Gastrocnemius medialis (tissue), 4 donors: ENCODE data around the gene SLC29A3. TPM values are rescaled to one million over a fixed set of nuclear protein-coding genes. Genes with fewer than 3 reads are reported as not detected.
"Not testable (repeated sequence)": the region's sequence is repeated elsewhere in the genome, so short reads cannot be mapped to it uniquely, and the experiment has no call there.

ENCODE experiments used
- ATAC-seq, 2 donors: fragments of 150-250 bp; one replicate each; pipeline ENCODE4 v1.9.1; 2016
- DNase-seq, 2 donors: peaks; one replicate each; pipeline ENCODE4 v3.0.0-alpha.2; 2019
- H3K27ac ChIP-seq, 4 donors: fragments of 200-600 bp; sonication (generic); 1 replicate in 1 of 4; 2 replicates in 3 of 4; pipeline ENCODE4 v1.5.1; 2016 to 2018; ENCODE audit warnings: mild to moderate bottlenecking in 2 of 4, moderate library complexity in 1 of 4
- H3K27me3 ChIP-seq, 3 donors: fragments of 200-600 bp; sonication (generic) in 2 of 3; 1 replicate in 1 of 3; 2 replicates in 2 of 3; pipeline versions ENCODE4 v1.5.1 to v1.6.0; 2016 to 2019; ENCODE audit warnings: mild to moderate bottlenecking in 1 of 3, moderate library complexity in 1 of 3
- H3K36me3 ChIP-seq, 2 donors: fragments of 200-600 bp; sonication (generic) in 1 of 2; one replicate each; pipeline ENCODE4 v1.5.1; 2017 to 2018
- H3K4me1 ChIP-seq, 2 donors: fragments of 200-600 bp; sonication (generic) in 1 of 2; one replicate each; pipeline ENCODE4 v1.5.1; 2016 to 2017; ENCODE audit warnings: mild to moderate bottlenecking in 2 of 2
- H3K4me3 ChIP-seq, 4 donors: fragments of 200-600 bp; sonication (generic) in 3 of 4; 1 replicate in 1 of 4; 2 replicates in 3 of 4; pipeline ENCODE4 v1.5.1; 2016 to 2019; ENCODE audit warnings: mild to moderate bottlenecking in 2 of 4
- H3K9me3 ChIP-seq, 3 donors: fragments of 200-600 bp; sonication (generic) in 2 of 3; 1 replicate in 1 of 3; 2 replicates in 2 of 3; pipeline ENCODE4 v1.5.1; 2016 to 2019
- POLR2A ChIP-seq, 2 donors: fragments of 450-650 bp; IDR thresholded peaks; one replicate each; pipeline ENCODE4 v1.6.1; 2017; ENCODE audit warnings: antibody characterized with exemption in 2 of 2, mild to moderate bottlenecking in 2 of 2, moderate library complexity in 2 of 2
- in situ Hi-C, 4 donors: fragments of 200-750 bp; cut with MboI; loops; one replicate each; pipeline versions ENCODE4 v1.15.0 to v1.8.0; 2017; ENCODE audit warnings: low sequenced_read_pairs in 4 of 4
- intact Hi-C: fragments of 100-400 bp; cut with DNase I; formaldehyde crosslinking; loops from one replicate; pipeline ENCODE4 v1.15.1; 2023; ENCODE audit warnings: low total_unique reads
- total RNA-seq, 4 donors: library from RNA; depleted of rRNA; stranded (reverse); fragments of >200 nt; gene quantifications; one replicate each; pipeline versions ENCODE4 v1.1.0 to v1.2.3, GENCODE V29; 2016
- TF ChIP-seq, protein P1 (sequence below), 5 experiments: fragments of 450-650 bp in 3 of 5; fragments of 200-600 bp in 2 of 5; sonication (generic) in 2 of 5; IDR thresholded peaks in 4 of 5; conservative IDR thresholded peaks in 1 of 5; 1 replicate in 4 of 5; 2 replicates in 1 of 5; pipeline ENCODE4 v1.5.1; 2016 to 2019; ENCODE audit warnings: antibody characterized with exemption in 5 of 5, mild to moderate bottlenecking in 3 of 5, moderate library complexity in 3 of 5

SLC29A3 gene
- total RNA-seq, 4 donors from 2014 or later, result 0.36 to 2.8 (median 2.0) TPM

DNA sequence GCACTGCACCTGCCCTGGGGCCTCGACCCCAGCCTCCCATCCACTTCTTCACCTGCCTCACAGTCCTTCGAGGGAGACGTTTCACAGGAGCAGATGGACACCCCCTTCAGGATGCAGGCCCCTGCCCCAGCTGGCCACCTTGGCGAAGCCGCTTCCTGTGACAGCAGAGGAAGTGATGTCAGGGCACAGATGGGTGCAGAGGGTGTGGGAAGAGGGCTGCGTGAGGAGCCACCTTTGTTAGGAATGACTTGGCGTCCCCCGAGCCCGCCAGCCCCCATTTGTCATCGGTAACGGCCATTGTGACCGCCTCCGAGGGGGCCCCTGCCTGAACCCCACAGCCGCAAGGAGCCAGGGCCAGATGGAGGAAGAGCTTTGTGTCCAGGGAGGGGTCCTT lies 47.4 kb upstream of the SLC29A3 start:
- H3K4me3 ChIP-seq, result no peak overlapping the region
- no peak overlapping the region for H3K27ac ChIP-seq
- peaks cover 15 to 33% of the 10 kb centered on the region in 2 donors for H3K4me1 ChIP-seq
- intact Hi-C loops, result no loop called here
- DNase-seq (no peak), ATAC-seq (no peak)
- no peaks in the 10 kb centered on the region for H3K27me3 ChIP-seq
- no peaks in the 10 kb centered on the region for H3K36me3 ChIP-seq
- H3K9me3 ChIP-seq, result no peaks in the 10 kb centered on the region
- TF ChIP-seq, protein P1, sequence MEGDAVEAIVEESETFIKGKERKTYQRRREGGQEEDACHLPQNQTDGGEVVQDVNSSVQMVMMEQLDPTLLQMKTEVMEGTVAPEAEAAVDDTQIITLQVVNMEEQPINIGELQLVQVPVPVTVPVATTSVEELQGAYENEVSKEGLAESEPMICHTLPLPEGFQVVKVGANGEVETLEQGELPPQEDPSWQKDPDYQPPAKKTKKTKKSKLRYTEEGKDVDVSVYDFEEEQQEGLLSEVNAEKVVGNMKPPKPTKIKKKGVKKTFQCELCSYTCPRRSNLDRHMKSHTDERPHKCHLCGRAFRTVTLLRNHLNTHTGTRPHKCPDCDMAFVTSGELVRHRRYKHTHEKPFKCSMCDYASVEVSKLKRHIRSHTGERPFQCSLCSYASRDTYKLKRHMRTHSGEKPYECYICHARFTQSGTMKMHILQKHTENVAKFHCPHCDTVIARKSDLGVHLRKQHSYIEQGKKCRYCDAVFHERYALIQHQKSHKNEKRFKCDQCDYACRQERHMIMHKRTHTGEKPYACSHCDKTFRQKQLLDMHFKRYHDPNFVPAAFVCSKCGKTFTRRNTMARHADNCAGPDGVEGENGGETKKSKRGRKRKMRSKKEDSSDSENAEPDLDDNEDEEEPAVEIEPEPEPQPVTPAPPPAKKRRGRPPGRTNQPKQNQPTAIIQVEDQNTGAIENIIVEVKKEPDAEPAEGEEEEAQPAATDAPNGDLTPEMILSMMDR (IDR thresholded peaks at IDR 0.05 in 4 of 5, conservative IDR thresholded peaks at IDR 0.05 in 1 of 5), result no peak
- TF ChIP-seq POLR2A (IDR thresholded peaks at IDR 0.05), result no peak
- in situ Hi-C loops, result loop anchor here in 1 of 4 donors (5.0 kb wide), 1 partner anchor 54 kb away; no protein-coding TSS in a partner anchor

DNA sequence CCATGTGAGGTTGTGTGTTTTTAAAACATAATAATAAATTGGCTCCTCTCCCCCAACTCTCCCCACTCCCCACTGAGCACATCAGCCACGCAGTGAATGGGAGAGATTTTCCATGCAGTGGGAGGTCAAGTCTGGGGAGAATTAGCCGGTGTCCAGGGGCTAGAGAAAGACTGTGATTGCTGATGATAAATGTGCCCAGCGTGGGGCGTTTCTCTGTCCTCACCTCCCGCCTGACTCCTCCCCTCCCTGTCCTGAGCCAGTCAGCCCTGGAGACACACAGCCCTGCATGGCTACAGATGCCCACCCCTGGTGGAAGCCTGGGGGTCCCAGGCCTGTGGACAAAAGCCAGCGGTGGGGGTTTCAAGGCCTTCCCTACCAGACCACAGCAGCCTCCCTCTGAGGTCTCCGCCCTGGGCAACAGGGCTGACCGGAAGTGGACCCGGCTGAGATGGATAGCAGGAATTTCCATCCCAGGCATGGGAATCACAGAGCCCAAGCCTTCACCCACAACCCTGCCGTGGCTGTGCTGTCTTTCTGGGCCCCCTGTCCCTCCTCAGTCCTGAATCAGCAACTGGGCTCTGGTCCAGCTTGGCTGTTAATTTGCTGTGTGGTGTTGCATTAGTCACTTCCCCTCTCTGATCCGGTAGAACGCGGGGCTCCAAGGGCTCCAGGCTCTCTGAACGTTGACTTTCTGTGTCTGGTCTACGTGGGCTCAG lies 46.8 kb upstream of the SLC29A3 start:
- in situ Hi-C loops (loop anchor here in 1 of 4 donors (5.0 kb wide), 1 partner anchor 55 kb away; no protein-coding TSS in a partner anchor), intact Hi-C loops (no loop called here)
- ATAC-seq (no peak), DNase-seq (no peak)
- H3K4me1 ChIP-seq, result peaks cover 15 to 28% of the 10 kb centered on the region in 2 donors
- H3K27me3 ChIP-seq, result no peaks in the 10 kb centered on the region
- H3K27ac ChIP-seq, result no peak overlapping the region
- H3K4me3 ChIP-seq, result no peak overlapping the region
- H3K36me3 ChIP-seq, result no peaks in the 10 kb centered on the region
- no peaks in the 10 kb centered on the region for H3K9me3 ChIP-seq
- TF ChIP-seq POLR2A (IDR thresholded peaks at IDR 0.05), result no peak
- TF ChIP-seq, protein P1 (IDR thresholded peaks at IDR 0.05 in 4 of 5, conservative IDR thresholded peaks at IDR 0.05 in 1 of 5), result no peak

DNA sequence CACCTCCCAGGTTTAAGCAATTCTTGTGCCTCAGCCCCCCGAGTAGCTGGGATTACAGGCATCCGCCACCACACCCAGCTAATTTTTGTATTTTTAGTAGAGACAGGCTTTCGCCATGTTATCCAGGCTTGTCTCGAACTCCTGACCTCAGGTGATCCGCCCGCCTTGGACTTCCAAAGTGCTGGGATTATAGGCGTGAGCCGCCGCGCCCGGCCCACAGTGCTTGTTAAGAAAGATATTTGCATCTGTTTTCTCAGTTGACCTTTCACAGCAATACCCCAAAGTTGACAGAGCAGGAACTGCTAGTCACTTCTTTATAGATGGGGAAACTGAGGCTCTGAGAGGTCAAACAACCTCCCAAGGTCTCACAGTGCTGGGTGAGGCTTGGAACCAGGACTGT lies 46.1 kb upstream of the SLC29A3 start:
- DNase-seq, ATAC-seq, H3K36me3 ChIP-seq, H3K27me3 ChIP-seq, H3K4me3 ChIP-seq, intact Hi-C loops, H3K27ac ChIP-seq, H3K9me3 ChIP-seq: not testable (repeated sequence)
- peaks cover 15 to 22% of the 10 kb centered on the region in 2 donors for H3K4me1 ChIP-seq
- in situ Hi-C loops, result loop anchor here in 1 of 4 donors (5.0 kb wide), 1 partner anchor 56 kb away; no protein-coding TSS in a partner anchor

DNA sequence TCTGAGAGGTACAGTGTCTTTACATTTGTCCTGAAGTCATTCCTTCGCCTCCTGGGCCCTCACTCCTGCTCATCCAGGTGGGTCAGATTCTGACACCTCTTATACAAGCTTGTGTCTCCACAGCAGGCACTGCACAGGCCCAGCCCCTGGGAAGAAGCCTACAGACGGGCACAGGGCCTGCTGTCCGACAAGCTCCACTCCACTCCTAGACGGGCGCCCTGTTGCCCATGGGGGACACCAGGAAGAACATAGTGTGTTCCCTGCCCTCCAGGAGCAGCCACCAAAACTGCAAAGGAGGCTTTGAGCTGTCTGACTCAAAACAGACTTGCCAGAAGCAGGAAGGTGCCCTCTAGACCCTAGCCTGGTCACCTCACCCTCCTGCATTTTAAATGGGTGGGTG lies 45.6 kb upstream of the SLC29A3 start:
- Histone ChIP-seq H3K27ac (no peak overlapping the region), H3K4me3 (no peak overlapping the region), H3K27me3 (no peaks in the 10 kb centered on the region), H3K4me1 (peaks cover 12 to 17% of the 10 kb centered on the region in 2 donors), H3K36me3 (no peaks in the 10 kb centered on the region), H3K9me3 (no peaks in the 10 kb centered on the region)
- TF ChIP-seq, protein P1 (IDR thresholded peaks at IDR 0.05 in 4 of 5, conservative IDR thresholded peaks at IDR 0.05 in 1 of 5), result no peak
- no peak for TF ChIP-seq POLR2A (IDR thresholded peaks at IDR 0.05)
- intact Hi-C loops, result no loop called here
- ATAC-seq, result no peak
- DNase-seq, result no peak
- in situ Hi-C loops, result loop anchor here in 1 of 4 donors (5.0 kb wide), 1 partner anchor 56 kb away; no protein-coding TSS in a partner anchor

DNA sequence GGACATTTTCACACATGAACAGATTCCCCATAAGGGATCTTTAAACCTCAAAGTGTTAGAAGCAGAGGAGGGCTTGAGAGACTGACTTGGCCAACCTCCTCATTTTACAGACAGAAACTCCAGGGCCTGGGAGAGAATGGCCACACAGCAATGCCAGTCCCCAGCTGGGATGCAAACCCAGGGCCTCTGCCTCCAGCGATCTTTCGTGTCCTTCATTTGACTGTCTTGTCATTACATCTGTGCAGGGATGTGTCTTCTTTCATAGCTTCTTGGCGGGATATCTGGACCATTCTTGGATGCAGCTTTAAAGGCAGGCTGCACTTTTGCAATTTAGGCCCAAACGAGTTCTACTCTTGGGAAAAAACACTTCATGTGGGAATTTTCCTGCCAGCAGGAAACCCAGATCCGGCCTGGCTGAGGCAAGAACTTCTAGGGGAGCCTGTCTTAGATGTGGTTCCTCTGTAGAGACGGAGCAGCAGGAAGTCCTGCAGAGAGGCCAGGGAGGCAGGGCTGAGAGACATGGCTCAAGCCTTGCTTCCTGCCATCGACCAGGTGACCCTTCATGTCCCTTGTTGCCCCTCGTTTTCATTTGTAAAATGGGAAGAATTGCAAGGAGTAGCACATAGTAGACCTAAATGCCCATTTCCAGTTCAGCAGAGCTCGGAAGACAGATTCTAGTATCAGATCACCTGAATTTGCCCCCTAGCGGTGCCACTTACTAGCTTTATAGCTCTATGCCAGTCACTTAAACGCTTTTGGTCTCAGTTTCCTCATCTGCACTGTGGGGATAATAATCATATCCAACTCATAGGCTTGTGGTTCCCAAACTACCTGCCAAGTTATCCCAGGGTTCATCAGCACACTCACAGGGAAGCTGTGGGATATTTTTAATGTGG lies 43.9 kb upstream of the SLC29A3 start:
- Histone ChIP-seq H3K4me1 (peaks cover 0 to 3% of the 10 kb centered on the region in 2 donors), H3K27me3 (no peaks in the 10 kb centered on the region), H3K9me3 (no peaks in the 10 kb centered on the region), H3K4me3 (no peak overlapping the region), H3K27ac (no peak overlapping the region), H3K36me3 (no peaks in the 10 kb centered on the region)
- ATAC-seq (no peak), DNase-seq (no peak)
- intact Hi-C loops (no loop called here), in situ Hi-C loops (loop anchor here in 1 of 4 donors (5.0 kb wide), 1 partner anchor 58 kb away; no protein-coding TSS in a partner anchor)
- TF ChIP-seq POLR2A (IDR thresholded peaks at IDR 0.05), result no peak
- TF ChIP-seq, protein P1 (IDR thresholded peaks at IDR 0.05 in 4 of 5, conservative IDR thresholded peaks at IDR 0.05 in 1 of 5), result no peak
